GM18505 (cell line): ENCODE measurements around the gene POP7.

Source experiments
- ATAC-seq: cut with Tn5 transposase; IDR thresholded peaks from one replicate; pipeline ENCODE4 v1.9.1; 2021; ENCODE audit not compliant: unreplicated experiment
- POLR2A ChIP-seq: IDR thresholded peaks from 4 replicates; pipeline ENCODE4 v1.6.1; 2011; ENCODE audit warnings: borderline replicate concordance; ENCODE audit not compliant: insufficient read depth, insufficient read length; ENCODE audit errors: extremely low read depth

The POP7 gene

DNA sequence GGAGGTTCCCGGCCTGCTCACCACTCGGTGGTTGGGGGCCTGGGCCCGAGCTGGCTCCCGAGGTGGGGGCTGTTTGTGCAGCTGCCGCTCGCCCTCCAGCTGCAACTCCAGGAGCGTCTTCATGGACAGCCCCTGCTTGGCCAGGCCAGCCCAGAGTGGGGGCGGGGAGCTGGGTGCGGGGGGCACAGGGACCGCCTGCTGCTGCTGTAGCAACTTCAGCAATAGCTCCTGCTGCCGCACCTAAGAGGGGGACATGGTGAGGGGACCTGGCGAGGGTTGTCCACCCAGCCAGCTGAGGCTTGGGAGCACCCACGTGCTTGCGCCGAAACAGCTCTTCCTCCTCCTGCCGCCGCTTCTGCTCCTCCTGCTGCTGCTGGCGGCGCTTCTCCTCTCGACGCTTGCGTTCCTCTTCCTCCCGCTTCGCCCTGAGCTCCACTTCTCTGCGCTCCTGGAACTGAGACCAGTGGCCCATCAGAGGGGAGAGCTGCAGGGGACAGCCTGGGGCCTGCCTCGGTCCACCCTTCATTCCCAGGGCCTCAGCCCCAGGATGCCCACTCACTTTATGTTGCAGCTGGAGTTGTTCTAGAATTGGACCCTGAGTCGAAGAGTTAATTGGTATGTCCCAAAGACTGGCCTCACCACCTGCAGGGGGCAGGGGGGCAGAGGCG, 22.8 kb upstream of the POP7 start:
- TF ChIP-seq POLR2A, result no peak
- no peak for ATAC-seq

DNA sequence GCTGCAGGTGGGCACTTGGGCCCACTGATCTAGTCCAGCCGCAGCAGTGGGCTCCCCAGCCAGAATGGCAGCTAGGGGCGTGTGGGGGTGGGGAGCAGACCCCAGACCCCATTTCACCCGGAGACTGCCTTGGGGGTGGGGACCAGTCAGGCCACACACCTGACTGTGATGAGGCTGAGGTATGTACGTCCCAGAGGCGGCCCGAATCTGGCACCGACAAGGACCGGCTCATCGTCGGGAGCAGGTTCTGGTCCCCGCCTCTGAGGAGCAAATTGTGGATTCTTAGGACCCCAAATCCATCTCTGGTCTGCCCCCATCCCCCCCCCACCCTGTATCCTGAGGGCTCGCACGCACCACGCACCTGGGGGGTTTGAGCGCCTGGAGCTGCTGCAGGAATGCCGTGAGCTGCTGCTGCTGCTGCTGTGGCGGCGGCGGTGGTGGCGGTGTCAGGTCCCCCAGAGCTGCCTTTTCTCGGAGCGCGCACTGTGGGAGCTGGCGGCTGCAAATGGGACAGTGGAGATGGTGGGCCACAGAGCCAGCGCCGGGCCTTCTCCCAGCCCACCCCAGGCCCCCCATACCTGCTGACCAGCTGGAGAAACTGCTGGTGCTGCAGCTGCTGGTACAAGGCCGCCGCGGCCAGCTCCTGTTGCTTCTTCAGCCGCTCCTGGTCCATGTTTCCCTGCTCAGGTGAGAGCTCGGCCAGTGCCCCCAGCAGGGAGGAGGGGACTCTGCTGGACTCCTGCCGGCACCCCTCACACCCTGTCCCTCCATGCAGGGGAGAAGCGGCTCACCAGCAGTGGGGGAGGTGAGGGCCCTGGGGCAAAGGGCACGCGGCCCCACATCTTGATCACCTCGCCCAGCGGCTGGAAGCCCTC, 22.0 kb upstream of the POP7 start:
- ATAC-seq, result no peak
- TF ChIP-seq POLR2A, result no peak

DNA sequence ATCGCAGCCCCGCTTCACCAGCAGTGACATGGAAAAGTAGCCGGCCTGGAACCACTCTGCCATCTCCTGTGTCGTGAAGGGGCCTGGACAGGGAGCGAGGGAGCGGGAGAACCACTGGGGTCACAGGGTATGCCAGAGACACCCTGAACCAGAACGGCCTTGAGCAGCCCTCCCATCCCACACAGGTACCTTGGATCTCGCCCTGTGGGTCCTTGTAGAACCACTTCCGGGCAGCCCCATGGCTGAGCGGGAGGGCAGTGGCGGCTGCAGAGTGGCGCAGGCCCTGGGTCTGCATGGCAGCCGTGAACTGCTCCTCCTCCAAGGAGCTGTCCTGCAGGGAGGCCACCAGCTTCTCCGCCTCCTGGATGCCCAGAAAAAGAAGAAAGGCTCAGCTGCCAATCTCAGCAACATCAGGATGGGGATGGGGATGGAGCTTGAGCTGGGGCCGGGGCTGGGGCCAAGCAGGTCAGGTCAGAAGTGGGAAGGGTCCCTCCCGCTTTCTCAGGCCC, 21.3 kb upstream of the POP7 start:
- no peak for ATAC-seq
- no peak for TF ChIP-seq POLR2A

DNA sequence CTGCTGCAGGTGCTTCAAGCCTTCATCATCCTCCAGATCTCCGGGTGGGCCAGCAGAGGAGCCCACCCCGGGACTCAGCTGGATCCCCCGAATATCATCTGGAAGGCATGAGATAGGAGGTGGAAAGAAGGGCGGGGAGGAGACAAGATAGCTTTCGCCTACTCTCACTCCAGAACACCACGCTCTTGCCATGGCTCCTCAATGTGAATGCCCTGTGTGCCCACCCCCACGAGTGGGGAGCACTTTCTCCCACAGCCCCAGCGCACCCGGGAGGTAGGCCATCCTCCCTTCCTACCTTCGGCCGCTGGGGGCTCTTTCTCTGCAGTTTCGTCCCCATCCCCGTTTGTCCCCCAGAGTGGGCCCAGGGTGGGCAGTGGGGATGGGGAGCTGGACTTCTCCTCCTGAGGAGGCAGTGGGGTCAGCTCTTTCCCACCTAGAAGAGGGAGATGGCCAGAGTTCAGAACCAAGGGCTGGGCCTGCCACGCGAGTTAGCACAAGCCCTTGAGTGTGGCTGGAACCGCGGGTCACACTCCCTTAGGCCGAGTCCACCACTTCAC, 20.8 kb upstream of the POP7 start:
- no peak for ATAC-seq
- TF ChIP-seq POLR2A, result no peak

DNA sequence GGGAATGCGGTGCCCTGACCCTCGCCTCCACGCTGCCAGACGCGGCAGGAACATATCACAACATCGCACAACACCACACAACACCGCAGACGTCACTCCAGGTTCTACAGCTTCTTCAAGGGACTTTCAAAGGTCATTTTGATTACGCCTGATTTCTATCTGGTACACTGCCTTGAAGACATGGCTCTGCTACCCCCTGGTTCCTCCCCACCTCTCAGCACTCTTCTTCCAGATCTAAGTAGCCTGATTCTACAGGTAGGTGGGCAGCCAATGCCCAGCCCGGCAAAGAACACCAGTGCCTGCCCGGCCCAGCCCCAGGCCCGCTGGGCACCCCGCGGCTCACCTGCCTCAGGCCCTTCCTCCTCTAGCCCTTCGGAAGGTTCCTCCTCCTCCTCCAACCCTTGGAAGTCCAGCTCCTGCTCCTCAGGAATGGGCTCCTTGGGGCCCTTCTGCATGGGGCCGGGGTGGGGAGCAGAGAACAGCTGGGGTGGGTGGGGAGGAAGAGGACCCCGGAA, 20.2 kb upstream of the POP7 start:
- no peak for TF ChIP-seq POLR2A
- no peak for ATAC-seq

DNA sequence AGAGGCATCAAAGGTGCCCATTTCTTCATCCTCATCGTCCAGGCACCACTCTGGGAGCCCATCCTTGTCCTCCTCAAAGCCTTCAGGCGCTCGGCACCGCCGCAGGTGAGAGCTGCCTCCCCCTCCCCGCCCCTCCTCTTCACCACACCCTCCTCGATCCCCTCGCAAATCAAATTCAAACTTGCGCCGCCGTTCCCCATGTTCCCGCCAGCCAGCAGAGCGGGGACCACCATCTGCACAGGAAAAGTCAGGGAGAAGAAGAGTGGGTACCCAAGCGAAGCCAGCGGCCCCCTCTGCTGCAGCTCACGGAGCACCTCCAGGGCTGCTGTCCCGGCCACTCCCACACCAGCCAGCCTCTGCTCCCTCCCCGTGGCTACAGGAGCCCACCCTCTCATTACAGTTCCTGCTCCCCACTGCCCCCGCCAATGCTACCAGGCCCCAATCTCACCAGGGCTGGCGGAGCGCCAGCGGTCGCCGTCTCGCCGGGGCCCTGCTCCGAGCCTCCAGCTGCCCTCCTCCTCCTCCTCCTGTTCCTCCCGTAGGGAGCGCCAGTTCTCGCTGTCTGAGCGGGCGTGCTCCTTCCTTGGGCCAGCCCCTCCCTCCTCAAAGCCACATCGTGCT, 19.6 kb upstream of the POP7 start:
- no peak for TF ChIP-seq POLR2A
- no peak for ATAC-seq

DNA sequence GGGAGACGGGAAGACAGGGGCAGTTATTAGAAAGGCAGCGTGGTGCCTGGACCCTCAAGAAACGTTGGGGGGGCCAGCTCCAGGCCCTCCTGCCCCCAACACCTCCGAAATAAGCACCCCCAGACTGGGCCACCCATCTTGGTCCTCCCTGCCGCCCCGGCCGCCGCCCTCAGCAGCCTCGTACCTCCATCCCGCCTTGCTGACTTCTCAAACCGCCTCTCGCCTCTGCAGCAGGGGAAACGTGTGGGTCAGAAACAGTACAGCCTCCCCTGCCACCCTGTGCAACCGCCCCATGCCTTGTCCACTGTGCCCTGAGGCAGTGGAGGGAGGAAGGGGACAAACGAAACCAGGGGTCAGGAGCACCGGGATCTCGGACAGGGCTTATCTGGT, 19.1 kb upstream of the POP7 start:
- TF ChIP-seq POLR2A, result no peak
- no peak for ATAC-seq

DNA sequence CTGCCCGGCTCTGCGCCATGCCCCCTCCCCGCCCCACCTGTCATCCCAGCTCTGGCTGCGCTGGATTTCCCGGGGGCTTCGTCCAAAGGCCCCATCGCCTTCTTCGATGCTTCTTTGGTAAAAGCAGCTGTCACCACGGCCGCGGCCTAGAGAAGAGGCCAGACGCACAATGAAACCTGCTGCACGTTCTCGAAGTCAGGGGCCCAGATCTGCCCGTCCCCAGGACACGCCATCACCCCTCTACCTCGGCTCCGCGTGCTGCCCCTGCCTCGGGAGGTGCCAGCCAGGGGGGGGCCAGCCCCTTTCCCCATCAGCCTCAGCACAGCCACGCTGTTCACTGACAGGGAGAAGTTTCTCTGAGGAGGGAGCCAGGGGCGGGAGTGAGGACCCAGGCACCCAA, 18.7 kb upstream of the POP7 start:
- TF ChIP-seq POLR2A, result no peak
- ATAC-seq, result no peak

DNA sequence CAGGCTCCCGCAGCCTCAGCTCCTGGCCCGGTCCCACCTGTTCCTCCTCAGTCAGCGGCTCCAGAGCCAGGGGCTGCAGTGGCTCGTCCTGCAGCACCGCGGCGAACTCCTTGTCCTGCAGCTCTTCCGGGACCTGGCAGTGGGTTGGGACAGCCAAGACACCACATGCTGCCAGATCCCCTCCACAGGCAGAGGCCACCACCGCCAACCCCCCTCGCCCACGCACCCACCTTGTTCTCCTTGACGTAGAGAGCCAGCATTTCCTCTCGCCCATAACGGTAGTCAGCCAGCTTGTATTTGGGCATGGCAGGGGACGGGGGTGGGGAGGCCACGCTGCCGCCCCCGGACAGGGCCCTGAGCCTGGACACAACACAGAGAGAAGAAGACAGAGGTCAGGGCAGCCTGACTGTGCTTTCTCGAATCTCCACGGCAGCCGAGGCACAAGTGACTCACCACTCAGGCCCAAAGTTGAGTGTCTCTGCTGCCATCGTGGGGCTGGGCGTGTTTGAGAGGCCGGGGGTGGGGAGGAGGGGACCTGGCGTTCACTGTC, 18.1 kb upstream of the POP7 start:
- TF ChIP-seq POLR2A, result no peak
- ATAC-seq, result no peak

DNA sequence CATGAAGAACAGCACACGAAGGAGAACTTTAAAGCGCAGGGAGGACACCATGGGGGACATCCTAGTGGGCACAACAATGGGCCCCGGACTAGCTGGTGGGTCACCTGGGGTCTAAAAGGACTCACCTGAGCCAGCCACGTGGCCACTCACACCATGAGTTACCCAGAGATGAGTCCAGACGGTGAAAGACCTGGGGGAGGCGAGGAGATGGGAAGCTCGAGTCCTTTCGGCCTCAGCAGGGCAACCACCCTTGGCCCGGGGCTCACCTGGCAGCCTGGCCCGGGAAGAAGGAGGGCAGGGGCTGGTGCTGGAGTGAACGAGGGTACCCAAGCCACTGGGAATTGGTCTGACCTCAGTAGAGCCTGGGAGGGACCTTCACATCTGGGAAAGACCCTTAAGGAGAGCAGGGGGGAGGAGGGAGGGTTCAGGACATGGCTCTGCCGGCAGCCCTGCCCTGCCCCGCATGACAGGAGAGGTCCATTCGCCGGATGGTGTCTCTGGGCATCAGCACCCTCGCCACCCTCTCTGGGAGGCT, 17.5 kb upstream of the POP7 start:
- ATAC-seq, result no peak
- TF ChIP-seq POLR2A, result no peak

DNA sequence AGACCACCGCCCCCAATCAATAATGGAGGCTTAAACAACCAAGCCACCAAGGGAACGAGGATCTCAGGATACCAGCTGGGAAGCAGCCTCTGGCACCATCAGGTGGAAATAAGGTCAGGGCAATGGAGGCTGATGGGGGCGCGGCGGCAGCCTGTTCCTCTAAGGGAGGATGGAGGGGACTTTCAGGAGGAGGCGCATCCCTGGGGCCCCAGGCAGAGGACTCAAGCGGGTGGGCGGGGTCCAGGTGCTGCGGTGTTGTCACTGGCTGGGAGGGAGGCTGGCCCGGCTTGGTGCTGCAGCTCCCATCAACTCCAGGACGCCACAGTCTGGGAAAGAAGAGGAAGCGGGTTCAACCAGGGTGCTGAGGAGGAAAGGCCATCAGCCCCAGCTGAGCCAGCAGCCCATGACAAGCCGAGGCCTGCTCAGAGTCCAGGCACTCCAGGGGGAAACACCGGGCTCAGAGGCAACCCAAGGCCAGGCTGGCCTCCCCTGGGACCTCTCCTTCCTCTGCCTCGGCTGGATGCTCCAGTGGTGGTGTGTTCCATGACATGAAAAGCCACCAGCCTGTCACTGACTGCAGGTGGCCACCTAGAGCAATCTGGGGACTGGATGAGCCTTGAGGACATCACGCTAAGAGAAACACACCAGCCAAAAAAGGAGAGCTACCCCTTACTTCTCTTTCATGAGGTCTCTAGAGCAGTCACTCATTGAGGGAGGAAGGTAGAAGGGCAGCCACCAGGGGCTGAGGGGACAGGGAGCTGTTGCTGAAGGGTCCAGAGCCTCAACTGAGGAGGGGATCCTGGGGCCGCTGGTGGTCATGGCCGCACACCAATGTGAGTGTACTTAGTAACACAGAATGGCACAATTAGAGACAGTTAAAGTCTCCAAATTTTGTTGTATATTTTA, 16.4 kb upstream of the POP7 start:
- no peak for TF ChIP-seq POLR2A
- ATAC-seq, result no peak
